Measurements from ENCODE around the gene TMEM181.
"Not testable (repeated sequence)": the region's sequence is repeated elsewhere in the genome, so short reads cannot be mapped to it uniquely, and the experiment has no call there.

The TMEM181 gene

GRCh38 chr6:158604048-158604406, 44.1 kb downstream of the TMEM181 start:
- H3K27ac ChIP-seq = no peak overlapping the region

DNA sequence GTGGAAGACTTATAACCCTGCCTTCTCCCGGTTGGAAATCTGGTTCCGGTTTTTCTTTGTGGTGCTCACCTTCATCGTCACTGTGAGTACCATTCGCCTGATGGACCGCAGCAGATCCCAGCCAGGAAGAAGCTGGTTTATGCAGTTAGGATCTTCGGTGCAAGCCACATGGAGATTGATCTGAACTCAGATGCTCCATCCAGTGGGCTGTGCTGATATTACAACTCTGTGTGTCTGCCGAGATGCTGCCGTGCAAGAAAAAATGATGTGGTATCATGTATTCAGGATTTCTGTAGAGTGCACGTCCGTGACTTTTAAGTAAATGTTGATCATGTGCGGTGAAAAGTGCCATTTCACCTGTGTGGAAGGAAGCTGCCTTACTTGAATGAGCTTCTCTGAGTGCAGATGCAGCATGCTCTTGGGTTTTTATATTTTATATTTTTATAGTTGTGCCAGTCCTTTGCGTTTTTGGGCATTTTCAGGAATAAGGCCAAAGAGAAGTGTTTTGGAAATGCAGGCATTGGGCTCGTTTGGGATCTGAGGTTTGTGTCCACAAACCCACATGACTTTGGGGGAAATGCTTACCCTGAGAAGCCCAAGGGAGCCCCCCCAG, 45.5 kb downstream of the TMEM181 start:
- no peaks in the 10 kb centered on the region for H3K9me3 ChIP-seq
- H3K9ac ChIP-seq = no peak overlapping the region
- no peaks in the 10 kb centered on the region for H3K27me3 ChIP-seq
- TF ChIP-seq Cebpa-rat (IDR thresholded peaks at IDR 0.05) = no peak
- no peak overlapping the region for H3K4me2 ChIP-seq
- peaks cover 70% of the 10 kb centered on the region for H3K36me3 ChIP-seq
- H3K4me3 ChIP-seq = no peak overlapping the region
- peaks cover 12% of the 10 kb centered on the region; the same call in 1 of the 2 replicates for H4K20me1 ChIP-seq
- H3K4me1 ChIP-seq = no peaks in the 10 kb centered on the region
- H3K27ac ChIP-seq = no peak overlapping the region

More at GRCh38 chr6:158604048-158604406, 44.1 kb downstream of the TMEM181 start:
- TF ChIP-seq Cebpa-rat (IDR thresholded peaks at IDR 0.05) = no peak
- Histone ChIP-seq H3K9me3 (no peaks in the 10 kb centered on the region), H3K4me1 (no peaks in the 10 kb centered on the region), H4K20me1 (peaks cover 9% of the 10 kb centered on the region; the same call in 1 of the 2 replicates), H3K27me3 (no peaks in the 10 kb centered on the region), H3K4me3 (no peak overlapping the region), H3K4me2 (no peak overlapping the region), H3K9ac (no peak overlapping the region), H3K36me3 (peaks cover 70% of the 10 kb centered on the region)

DNA sequence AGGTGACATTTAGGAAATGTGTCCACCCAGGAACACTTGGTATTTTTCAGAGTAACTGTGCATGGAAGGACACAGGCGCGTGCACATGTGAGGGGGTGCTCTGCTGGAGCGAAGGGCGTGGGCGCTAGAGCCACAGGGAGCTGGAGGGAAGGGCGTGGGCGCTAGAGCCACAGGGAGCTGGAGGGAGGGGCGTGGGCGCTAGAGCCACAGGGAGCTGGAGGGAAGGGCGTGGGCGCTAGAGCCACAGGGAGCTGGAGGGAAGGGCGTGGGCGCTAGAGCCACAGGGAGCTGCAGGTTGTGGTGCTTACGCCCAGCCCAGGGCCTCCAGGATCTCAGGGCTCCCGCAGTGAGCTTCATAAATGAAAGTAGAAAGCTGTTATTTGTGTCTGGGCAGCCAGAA, 46.1 kb downstream of the TMEM181 start:
- not testable (repeated sequence) for H3K4me2 ChIP-seq, H3K4me3 ChIP-seq, H3K9ac ChIP-seq, H3K27me3 ChIP-seq, H3K9me3 ChIP-seq, H3K27ac ChIP-seq, H3K4me1 ChIP-seq
- peaks cover 16% of the 10 kb centered on the region; the same call in 1 of the 2 replicates for H4K20me1 ChIP-seq
- H3K36me3 ChIP-seq = peaks cover 73% of the 10 kb centered on the region

DNA sequence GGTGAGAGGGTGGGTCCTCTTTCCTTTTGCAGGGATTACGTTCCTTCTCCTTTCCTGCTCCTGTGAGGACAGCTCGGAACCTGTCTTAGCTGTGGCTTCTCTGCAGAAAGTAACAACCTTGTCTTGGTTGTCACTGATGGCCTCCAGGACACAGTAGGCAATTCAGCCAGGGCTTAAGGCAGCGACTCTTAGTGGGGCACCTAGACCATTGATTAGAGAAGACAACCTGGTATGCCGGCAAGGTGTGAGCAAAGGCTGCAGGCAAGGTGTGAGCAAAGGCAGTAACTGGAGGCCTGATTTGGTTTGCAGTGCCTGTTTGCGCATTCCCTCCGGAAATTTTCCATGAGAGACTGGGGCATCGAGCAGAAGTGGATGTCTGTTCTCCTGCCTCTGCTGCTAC, 47.0 kb downstream of the TMEM181 start:
- Histone ChIP-seq H3K9me3 (no peaks in the 10 kb centered on the region), H3K36me3 (peaks cover 75% of the 10 kb centered on the region), H3K9ac (no peak overlapping the region), H3K27ac (no peak overlapping the region), H4K20me1 (peaks cover 25% of the 10 kb centered on the region; the same call in 1 of the 2 replicates), H3K4me1 (no peaks in the 10 kb centered on the region), H3K4me2 (no peak overlapping the region), H3K4me3 (no peak overlapping the region), H3K27me3 (no peaks in the 10 kb centered on the region)
- no peak for TF ChIP-seq Cebpa-rat (IDR thresholded peaks at IDR 0.05)

- no peak for TF ChIP-seq Cebpa-rat (IDR thresholded peaks at IDR 0.05)
- no peak overlapping the region for H3K9ac ChIP-seq
- peaks cover 80% of the 10 kb centered on the region for H3K36me3 ChIP-seq
- H3K4me3 ChIP-seq = no peak overlapping the region
- H4K20me1 ChIP-seq = peaks cover 25% of the 10 kb centered on the region; the same call in 1 of the 2 replicates
- no peaks in the 10 kb centered on the region for H3K4me1 ChIP-seq
- no peak overlapping the region for H3K27ac ChIP-seq
- no peaks in the 10 kb centered on the region for H3K27me3 ChIP-seq
- H3K9me3 ChIP-seq = no peaks in the 10 kb centered on the region
- no peak overlapping the region for H3K4me2 ChIP-seq
Observed at GRCh38 chr6:158607411-158608170, 47.7 kb downstream of the TMEM181 start.

DNA sequence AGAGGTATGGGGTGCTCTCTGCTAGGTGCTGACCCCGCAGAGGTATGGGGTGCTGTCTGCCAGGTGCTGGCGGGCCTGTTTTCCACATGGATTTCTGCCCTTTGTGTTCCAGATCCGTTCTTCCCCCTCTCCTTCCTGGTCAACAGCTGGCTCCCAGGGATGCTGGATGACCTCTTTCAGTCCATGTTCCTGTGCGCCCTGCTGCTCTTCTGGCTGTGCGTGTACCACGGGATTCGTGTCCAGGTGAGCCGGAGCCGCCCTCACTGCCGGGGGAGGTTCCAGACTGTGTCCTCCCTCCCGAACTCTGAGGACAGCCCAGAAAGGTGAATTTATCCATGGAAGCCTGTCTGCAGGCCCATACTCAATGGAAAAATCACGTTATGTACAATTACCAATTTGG, 48.3 kb downstream of the TMEM181 start:
- H3K36me3 ChIP-seq = peaks cover 80% of the 10 kb centered on the region
- H3K27ac ChIP-seq = no peak overlapping the region
- peaks cover 25% of the 10 kb centered on the region; the same call in 1 of the 2 replicates for H4K20me1 ChIP-seq
- no peaks in the 10 kb centered on the region for H3K9me3 ChIP-seq
- no peak for TF ChIP-seq Cebpa-rat (IDR thresholded peaks at IDR 0.05)
- no peak overlapping the region for H3K9ac ChIP-seq
- H3K4me3 ChIP-seq = no peak overlapping the region
- H3K27me3 ChIP-seq = no peaks in the 10 kb centered on the region
- no peaks in the 10 kb centered on the region for H3K4me1 ChIP-seq
- no peak overlapping the region for H3K4me2 ChIP-seq

- H3K4me3 ChIP-seq = no peak overlapping the region
- H3K27me3 ChIP-seq = no peaks in the 10 kb centered on the region
- no peak for TF ChIP-seq Cebpa-rat (IDR thresholded peaks at IDR 0.05)
- no peak overlapping the region for H3K4me2 ChIP-seq
- H3K36me3 ChIP-seq = peaks cover 76% of the 10 kb centered on the region
- H3K27ac ChIP-seq = no peak overlapping the region
- H3K9me3 ChIP-seq = peaks cover 2% of the 10 kb centered on the region; the same call in 1 of the 2 replicates
- no peaks in the 10 kb centered on the region for H3K4me1 ChIP-seq
- 0 out of 2 replicates have a peak, but pooled peaks cover 16% of the 10 kb centered on the region for H4K20me1 ChIP-seq
- no peak overlapping the region for H3K9ac ChIP-seq
Observed at GRCh38 chr6:158609455-158610155, 49.7 kb downstream of the TMEM181 start.

DNA sequence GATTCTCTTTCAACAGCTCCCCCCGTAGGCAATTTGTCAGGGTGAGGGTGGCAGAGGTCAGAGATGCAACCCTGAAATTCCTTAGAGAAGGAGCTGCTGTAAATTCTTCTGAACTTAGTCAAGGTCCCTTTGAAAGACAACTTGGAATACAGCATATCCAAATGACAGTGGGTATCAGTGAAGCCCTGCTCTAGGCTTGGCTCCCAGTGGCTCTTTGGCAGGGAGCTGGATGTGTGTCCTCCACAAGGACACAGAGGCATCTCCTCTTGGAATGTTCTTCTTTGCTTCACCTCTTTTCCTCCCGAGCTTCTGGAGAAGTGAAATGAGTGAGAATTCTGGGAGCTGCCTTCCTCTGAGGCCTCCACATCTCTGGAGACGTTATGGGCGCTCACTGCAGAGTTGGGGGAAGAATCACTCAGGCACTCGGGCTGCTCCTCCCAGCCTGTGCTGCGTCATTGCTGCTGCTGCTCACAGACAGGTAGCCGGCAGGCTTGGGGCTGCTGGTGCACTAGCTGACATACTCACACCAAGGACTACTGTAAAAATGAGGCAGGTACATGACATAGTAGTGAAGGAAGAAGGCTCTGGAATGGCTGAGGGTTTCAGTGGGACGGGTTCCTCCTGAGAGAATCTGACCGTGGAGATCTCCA, 50.6 kb downstream of the TMEM181 start:
- H3K9ac ChIP-seq = no peak overlapping the region
- peaks cover 10% of the 10 kb centered on the region; the same call in 1 of the 2 replicates for H3K9me3 ChIP-seq
- H3K4me3 ChIP-seq = no peak overlapping the region
- H3K27ac ChIP-seq = no peak overlapping the region
- no peak for TF ChIP-seq Cebpa-rat (IDR thresholded peaks at IDR 0.05)
- no peak overlapping the region for H3K4me2 ChIP-seq
- peaks cover 81% of the 10 kb centered on the region for H3K36me3 ChIP-seq
- 0 out of 2 replicates have a peak, but pooled peaks cover 16% of the 10 kb centered on the region for H4K20me1 ChIP-seq
- no peaks in the 10 kb centered on the region for H3K27me3 ChIP-seq
- H3K4me1 ChIP-seq = no peaks in the 10 kb centered on the region

- no peak overlapping the region for H3K9ac ChIP-seq
- H3K4me3 ChIP-seq = no peak overlapping the region
- H3K36me3 ChIP-seq = peaks cover 80% of the 10 kb centered on the region
- H3K9me3 ChIP-seq = peaks cover 15% of the 10 kb centered on the region; the same call in 1 of the 2 replicates
- H3K27ac ChIP-seq = no peak overlapping the region
- TF ChIP-seq Cebpa-rat (IDR thresholded peaks at IDR 0.05) = no peak
- H3K27me3 ChIP-seq = no peaks in the 10 kb centered on the region
- 0 out of 2 replicates have a peak, but pooled peaks cover 16% of the 10 kb centered on the region for H4K20me1 ChIP-seq
- H3K4me1 ChIP-seq = no peaks in the 10 kb centered on the region
- no peak overlapping the region for H3K4me2 ChIP-seq
Observed at GRCh38 chr6:158611039-158611438, 51.1 kb downstream of the TMEM181 start.

Measured in BLaER1 (cell line).